CD1c-positive myeloid dendritic cell (primary cell): ENCODE measurements around the gene ATP2B3.

ENCODE experiments used
- DNase-seq: peaks from one replicate; pipeline ENCODE4 v3.0.0-alpha.2; 2016; ENCODE audit errors: extremely low spot score

Gene ATP2B3

DNA sequence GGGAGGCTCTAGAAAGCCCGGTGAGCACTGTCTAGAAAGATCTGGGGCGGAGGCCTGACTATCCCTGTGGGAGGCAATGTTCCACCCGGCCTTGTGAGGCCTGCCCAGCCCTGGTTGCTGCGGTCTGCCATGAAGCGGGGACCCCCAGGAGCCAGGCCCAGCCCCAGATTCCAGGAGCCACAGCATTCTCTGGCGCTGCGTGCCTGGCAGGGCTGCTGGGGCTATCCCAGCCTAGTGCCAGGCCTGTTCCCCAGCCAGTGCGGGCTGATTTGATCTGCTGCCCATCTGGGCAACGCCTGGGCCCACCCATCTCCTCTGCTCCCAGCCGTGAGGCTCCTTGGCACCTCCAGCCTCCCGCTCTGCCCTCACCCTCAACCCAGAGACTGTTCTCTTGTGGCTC lies 19.6 kb downstream of the ATP2B3 start:
- DNase-seq, result no peak

DNA sequence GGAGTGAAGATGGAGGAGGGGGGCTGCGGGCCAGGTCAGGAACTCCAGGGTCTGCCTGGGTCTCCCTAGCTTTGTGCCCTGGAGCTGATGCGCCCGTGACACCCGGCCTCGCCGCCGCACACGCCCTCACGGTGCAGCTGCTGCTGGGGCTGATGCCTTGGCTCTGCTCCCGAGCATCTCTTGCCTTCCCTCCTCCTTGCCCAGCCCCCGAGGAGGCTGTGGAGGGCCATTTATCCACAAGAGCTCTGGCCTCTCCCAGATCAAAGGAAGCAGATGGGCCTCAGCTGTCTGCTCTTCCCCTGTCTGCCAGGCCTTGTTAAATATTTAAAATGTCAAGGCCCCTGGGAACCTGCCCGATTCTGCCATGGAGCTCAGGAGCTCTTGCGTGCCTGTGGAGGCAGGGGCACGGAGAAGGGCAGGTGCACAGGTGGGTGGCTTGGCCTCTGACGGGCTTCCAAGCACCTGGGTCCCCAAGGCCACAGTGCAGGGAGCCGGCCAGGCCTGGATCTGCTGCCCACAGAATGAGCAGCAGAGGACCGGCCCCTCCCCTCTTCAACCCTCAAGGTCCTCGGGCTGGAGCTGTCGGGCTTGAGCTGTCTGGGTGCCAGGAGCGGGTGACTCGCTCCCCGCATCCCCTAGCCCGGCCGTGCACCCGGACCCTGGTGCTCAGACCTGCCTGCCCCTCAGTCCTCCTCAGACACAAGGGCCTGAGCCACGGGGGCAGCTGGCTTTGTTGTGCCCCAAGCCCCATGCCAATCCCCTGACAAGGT lies 20.3 kb downstream of the ATP2B3 start:
- DNase-seq, result no peak

DNA sequence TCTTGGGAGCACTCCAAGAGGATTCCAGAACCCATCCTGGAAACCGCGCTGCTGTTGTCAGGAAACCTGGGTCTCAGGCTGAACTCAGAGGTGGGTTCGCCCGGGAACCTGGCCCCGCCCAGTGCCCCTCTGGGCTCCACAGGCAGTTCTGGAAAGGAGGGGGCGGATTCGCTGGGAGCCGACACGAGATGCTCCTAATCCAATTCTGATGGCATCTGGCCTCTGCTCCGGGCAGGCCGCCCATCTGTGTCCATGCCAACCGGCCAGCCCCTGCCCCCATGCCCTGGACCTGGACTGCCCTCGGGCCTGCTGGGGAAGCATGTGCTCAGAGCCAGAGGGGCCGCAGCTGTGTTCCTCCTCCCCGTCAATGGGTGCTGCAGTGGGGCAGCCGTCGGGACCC lies 21.0 kb downstream of the ATP2B3 start:
- no peak for DNase-seq

DNA sequence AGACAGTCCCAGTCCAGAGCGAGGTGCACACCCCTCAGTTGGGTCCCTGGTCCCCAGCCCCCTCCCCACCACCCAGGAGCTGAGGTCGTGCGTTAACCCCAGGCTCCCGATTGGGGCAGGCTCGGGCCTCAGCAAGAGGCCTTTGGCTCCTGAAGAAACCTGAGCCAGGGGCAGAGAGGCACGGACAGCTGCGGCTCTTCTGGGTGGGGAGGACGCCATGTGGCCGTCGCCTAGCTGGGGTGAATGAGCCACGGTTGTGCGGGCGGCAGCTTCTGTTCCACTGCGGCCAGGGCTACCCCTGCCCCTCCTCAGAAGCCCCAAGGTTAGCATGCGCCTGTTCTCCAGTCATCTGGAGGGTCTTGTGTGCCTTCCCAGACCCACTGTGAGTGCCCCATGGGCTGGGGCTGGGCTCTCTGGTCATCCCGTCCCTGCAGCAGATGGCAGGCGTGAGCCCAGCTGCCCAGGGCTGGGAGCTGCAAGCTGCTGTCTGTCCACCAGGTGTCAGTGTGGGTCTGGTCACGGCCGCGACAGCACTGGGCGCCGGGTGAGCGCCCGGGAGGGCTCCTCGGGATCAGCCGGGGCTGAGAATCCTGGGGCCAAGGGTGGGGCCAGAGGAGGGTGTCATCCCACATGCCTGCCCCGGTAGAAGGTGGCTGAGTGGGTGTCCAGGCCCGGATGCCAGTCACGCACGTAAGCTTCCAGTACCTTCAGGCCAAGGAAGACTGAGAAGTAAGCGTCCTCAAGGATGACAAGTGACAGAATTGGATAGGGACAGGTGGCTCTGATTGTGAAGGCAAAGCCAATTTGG lies 21.9 kb downstream of the ATP2B3 start:
- DNase-seq, result peak; percentile 65

DNA sequence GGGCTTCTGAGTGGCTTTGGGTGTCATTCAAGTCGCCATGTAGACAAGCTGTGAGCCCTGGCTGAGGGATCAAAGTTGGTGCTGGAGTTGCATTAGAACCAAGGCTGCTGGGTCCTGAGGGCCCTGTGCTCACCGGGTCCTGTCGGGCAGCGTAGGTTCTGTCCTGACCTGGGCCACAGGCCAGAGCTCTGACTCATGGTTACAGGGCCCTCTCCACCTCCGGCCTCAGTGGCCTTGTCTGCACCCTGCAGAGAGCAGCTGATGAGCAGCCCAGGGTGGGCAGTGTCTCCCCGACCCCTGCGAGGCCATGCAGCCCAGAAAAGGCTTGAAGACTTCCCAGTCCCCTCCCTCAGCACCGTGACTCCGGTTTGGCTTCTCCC lies 22.5 kb downstream of the ATP2B3 start:
- DNase-seq, result no peak

DNA sequence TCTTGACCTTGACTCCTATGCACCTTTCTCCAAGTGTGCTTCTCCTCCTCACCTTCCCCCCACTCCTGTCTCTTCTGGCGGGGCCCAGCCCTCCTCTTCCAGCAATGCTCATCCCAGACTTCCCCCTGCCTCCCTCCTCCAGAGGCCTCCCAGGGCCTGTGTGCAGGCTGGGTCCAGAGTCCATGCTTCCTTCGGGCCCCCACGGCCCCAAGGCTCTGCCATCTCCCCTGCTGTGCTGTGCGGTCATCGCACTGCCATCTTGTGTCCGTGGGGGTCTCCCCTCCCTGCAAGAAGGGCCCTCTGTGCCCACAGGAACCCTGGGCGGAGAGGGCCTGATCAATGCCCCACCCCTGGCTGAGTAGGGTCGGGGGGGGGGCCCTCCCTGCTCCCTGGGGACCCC lies 27.3 kb downstream of the ATP2B3 start:
- no peak for DNase-seq

DNA sequence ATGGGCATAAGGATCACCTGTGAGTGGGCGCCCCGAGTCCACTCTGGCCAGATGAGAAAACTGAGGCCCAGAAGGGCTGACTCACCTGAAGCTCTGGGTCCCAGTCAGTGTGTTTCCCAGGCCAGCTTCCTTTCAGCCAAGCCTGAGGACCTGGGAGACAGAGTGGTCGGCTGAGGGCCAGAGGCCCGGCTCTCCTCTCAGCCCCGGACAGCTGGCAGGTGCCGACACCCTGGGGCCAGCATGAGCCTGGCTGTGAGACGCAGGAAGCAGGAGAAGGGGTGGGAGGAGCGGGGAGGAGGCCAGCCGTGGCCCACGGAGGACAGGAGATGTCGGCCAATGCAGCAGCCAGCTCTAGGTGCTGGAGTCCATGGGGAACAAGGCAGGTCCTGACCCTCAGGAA lies 28.9 kb downstream of the ATP2B3 start:
- no peak for DNase-seq

DNA sequence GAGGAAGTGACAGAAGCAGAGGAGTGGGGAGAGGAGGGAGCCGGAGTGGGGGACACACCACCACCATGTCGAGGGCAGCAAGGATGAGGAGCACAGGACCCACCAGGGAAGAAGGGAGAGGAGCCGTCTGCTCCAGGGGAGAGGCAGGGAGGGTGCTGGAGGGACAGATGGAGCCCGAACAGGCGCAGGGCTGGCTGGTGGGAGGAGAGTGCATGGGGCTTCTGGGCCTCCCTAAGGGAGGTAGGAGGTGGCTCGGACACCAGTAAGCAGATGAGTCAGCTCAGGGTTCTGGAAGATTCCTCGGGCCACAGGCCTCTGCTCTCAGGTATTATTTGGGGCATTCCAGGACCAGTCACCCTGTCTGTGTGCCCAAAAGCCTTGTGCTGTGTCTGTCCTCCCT lies 29.8 kb downstream of the ATP2B3 start:
- DNase-seq, result no peak

DNA sequence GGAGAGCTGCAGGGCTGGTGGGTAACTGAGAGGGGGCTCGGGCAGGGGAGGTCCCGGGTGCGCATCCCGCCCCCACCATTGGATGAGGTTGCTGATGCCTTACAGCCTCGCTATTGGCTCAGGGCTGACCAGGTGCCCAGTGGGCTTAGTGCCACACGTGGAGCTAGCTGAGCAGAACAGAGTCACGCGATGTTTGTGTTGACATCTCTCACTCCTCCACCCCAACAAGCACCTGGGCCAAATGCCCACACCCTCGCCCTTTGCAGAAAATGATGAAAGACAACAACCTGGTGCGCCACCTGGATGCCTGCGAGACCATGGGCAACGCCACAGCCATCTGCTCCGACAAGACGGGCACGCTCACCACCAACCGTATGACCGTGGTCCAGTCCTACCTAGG lies 31.8 kb downstream of the ATP2B3 start:
- no peak for DNase-seq

DNA sequence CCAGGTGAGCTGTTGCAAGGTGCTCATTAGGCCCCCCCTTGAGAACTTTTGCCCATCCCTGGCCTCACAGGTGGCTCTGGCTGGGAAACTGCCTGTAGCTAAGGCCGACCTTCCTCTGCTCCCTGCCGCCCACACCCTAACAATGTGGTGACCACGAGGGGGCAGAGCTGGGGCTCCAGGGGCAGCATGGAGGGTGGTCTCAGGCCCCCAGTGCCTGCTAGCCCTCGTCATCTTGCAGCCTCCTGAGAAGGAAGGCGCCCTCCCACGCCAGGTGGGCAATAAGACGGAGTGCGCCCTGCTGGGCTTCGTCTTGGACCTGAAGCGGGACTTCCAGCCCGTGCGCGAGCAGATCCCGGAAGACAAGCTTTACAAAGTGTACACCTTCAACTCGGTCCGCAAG lies 32.4 kb downstream of the ATP2B3 start:
- DNase-seq, result no peak

DNA sequence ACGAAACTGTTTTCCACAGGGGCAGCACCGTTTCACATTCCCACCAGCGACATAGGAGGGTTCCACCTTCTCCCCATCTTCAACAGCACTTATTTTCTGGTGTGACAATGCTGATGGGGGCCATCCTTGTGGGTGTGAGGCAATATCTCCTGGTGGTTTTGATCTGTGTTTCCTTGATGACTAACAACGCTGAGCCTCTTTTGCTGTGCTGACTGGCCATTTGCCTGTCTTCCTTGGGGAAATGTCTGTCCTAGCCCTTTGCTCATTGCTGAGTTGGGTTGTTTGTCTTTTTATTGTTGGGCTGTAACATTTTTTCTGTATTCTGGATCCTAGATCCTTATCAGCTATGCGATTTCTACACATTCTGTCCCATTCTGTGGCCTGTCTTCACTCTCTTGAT lies 33.7 kb downstream of the ATP2B3 start:
- DNase-seq, result no peak

DNA sequence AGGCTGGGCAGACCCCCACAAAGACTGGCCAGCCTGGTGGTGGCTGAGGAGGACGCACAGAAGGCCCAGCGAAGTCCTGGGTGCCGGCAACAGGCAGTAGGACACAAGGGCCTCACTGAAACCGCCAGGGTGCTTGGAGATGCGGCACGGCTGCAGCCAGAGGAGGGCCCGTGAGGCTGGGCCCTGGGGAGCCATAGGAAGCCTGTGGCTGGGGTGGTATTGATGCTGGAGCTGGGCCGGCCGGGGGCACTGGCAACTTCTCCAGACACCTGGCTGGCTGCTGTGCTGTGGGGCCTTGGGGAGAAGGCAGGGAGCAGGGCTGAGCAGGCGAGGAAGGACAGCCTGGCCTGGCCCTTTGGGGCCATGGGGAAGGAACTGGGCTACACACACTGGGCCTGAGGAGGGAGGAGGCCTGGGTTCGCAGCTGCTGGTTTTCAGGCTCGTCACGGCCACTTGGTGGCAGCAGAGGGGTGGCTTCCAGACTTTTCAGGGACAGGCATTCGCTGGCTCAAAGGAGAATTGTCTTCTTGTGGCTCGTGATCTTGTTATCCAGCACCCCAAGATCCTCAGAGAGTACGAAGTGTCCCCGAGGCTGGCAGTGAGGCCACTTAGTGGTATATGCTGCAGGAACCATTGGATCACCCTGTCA lies 37.2 kb downstream of the ATP2B3 start:
- peak; percentile 76 for DNase-seq

DNA sequence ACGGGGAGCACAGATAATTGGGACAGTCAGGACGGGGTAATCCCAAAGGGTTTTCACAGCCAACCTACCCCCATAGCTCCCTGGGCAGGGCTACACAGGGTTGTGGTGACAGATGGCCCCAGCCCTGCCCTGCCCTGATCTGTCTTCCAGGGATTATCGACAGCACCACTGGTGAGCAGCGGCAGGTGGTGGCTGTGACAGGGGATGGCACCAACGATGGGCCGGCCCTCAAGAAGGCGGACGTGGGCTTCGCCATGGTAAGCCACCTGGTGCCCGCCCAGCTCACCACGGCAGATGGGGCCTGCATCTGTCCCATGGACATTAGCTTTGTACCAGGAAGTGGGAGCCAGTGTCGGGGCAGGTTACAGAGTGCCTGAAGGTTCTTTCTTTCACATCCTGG lies 39.3 kb downstream of the ATP2B3 start:
- DNase-seq, result no peak

DNA sequence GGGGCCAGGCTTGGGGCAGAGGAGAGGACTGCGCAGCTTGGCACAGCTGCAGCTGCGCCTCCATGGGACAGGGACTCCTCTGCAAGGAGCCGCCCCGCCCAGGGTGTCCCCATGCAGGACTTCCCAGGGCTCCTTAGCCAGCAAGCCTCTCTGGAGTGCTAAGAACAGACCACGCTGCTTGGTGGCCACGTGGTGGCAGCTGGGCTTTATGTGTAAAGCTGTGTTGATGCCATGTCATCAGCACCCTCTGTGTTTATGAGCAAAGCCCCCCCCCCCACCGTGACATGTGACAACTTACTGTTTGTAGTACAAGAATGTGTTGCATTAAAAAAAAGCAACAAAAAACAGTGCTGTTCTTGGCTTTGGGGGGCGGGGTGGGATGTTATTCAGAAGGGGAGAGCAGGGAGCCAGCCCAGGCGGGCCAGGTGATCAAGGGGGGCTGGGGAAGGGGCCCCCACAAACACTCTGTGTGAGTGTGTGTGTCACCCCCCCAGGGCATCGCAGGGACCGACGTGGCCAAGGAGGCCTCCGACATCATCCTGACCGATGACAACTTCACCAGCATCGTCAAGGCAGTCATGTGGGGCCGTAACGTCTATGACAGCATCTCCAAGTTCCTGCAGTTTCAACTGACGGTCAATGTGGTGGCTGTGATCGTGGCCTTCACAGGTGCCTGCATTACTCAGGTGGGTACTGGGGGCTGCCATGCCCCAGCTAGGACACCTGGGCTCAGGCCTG lies 40.3 kb downstream of the ATP2B3 start:
- DNase-seq, result no peak

DNA sequence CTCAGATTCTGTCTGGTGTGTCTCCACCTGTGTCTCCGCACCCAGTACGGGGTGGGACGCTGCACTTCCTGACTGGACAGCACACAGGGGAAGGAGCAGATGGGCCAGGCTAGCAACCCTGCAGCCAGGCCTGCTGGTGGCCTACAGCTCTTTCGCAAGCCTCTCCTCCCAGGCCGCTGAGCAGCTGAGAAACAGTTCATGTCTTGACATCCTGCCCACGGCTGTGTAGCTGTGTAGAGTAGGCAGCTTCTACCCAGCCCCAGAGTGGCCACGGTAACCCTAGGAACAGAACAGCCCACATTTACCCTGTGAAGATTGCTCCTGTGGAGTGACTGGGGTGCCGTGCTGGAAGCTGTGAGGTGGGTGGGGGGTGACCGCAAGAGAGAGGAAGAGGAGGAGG lies 42.6 kb downstream of the ATP2B3 start:
- DNase-seq, result peak; percentile 84

DNA sequence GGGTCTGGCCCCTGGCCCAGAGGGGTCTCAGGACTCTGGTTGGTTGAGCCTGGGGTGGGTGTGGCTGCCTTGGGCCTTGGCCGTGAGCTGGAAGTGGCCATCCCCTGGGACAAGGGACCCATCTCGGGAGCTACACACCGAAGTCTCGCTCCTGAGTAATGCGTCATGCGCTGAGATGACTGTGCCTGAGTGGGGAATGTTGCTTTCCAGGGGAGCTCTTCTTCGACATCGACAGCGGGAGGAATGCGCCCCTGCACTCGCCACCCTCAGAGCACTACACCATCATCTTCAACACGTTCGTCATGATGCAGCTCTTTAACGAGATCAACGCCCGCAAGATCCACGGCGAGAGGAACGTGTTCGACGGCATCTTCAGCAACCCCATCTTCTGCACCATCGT lies 43.0 kb downstream of the ATP2B3 start:
- no peak for DNase-seq

DNA sequence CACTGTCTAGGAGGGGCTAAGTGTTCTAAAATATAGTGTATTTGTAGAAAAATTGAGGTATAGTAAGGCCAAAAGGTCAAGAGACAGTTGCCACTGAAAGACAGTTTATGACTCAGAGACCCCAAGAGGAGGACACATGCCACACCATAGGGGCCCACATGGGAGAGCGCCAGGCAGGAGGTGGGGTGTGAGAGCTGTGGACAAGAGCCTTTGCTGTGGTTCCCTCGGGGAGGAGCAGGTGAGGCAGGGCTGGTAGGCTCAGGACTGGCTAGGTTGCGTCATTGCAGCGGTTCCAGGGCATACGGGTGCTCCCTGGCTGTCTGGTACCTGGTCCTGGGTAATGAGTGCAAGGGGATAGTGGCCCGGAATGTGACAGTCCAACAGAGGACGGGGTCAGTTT lies 43.9 kb downstream of the ATP2B3 start:
- no peak for DNase-seq

DNA sequence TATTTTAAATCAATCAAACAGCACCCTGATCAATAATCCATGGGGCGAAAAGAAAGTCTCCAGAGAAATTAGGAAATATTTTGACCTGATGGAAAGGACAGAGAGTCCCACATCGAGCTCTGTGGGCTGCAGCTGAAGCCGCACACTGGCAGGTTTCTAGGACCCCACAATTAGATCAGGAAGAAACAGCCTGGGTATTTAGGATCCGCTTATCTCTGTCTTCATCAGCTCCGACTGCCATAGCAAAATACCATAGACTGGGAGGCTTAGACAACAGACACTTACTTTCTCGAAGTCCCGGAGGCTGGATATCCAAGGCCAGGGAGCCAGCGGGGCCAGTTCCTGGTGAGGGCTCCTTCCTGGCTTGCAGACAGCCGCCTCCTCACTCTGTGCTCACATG lies 45.1 kb downstream of the ATP2B3 start:
- DNase-seq, result no peak

DNA sequence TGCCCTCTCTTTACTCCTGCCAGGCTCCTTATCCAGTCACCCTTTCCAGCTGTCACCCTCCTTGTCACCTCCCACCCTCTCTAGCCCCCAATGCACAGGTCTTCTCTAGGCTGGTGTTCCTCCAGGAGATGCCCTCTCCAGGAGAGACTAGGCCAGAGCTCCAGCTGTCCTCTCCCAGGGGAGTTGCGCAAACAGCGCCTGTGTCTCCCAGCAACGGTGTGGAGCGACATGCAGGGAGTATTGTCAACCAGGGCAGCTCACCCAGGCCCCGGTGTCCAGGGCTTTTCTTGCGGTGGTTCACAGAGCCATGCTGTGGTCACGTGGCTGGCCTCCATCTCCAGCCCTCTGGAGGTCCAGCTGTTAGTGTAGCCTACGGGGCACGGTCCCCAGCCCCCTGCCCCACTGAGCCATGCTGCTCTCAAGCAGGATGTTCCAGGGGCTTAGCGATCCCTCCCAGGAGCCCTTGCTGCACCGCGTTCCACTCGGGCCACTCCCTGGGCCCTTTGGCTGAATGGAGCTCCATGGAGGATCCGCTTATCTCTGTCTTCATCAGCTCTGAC lies 46.7 kb downstream of the ATP2B3 start:
- no peak for DNase-seq

DNA sequence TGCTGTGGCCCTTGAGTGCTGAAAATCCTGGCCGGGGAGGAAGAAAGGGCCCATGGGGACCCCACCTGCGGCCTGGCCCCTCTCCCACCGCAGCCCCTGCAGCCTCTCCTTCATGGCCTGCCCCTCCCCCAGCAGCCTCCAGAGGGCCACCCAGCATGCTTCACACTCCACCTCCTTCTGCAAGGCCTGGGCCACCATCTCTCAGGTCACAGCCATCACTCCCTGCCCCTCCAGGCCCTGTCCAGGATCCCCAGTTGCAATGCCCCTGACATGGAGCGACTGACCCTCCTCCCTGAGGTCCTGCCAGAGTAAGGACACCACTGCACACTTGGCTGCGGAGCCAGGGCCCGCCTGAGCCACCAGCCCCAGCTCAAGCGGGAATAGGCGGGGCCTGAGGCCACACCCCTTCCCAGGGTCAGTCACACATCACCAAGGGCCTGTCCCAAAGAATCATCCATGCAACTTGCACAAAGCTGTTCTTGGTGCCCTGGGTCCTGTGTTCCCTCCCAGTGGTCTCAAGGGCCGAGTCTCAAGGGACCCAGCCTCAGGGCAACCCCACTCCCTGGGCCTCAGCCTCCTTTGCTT lies 48.6 kb downstream of the ATP2B3 start:
- DNase-seq, result no peak

DNA sequence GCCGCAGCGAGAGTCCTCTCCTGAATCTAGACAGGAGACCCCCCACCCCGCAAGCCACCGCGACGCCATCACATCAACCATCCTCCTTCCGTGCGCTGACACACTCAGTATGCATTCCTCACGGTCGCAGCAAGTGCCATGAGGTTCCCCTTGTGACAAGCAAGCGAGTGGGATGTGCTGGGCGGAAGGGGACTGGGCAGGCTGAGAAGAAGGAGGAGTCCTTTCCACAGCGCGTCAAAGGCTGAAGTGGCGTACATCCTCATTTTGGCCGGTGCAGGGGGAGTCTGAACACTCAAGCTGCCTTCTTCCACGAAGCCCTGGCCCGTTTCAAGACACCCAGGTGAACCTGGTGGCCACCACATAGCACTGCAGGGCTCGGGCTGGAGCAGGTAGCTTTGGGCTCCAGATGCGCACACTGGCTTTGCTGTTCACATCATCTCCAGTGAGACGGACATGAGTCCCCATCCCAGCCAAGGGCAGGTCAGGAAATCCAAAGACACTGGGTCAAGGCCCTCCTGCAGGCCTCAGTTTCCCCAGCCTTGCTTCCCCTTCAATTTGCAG lies 51.1 kb downstream of the ATP2B3 start:
- DNase-seq, result peak; percentile 67
